G401.6 (cell line): ENCODE data around the gene SCNN1A.
A peak's percentile ranks its signal among the peaks of the same experiment; 100 is the strongest.

Experiments used
- FAIRE-seq: peaks from 2 replicates; lab custom pipeline; 2012; peaks lifted over from hg19 to GRCh38; lab: Jason Lieb, UNC

Gene SCNN1A

DNA sequence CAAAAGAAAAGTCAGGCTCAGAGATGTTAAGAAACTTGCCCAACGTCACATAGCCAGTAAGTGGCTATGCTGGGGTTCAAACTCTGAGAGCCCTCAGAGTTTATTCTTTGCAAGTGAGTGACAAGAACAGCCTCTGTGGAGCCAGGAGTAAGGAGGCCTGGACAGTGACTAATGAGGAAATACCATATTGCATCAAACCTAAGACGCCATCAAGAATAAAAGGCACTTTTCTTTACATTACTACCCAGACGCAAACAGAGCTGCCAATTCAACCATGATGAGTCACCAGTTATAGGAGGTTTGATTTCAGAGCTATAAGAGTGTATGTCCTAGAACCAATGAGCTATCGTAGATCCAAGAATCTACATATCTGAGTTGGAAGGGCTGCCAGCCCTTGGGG, 42.9 kb downstream of the SCNN1A start:
- no peak for FAIRE-seq

DNA sequence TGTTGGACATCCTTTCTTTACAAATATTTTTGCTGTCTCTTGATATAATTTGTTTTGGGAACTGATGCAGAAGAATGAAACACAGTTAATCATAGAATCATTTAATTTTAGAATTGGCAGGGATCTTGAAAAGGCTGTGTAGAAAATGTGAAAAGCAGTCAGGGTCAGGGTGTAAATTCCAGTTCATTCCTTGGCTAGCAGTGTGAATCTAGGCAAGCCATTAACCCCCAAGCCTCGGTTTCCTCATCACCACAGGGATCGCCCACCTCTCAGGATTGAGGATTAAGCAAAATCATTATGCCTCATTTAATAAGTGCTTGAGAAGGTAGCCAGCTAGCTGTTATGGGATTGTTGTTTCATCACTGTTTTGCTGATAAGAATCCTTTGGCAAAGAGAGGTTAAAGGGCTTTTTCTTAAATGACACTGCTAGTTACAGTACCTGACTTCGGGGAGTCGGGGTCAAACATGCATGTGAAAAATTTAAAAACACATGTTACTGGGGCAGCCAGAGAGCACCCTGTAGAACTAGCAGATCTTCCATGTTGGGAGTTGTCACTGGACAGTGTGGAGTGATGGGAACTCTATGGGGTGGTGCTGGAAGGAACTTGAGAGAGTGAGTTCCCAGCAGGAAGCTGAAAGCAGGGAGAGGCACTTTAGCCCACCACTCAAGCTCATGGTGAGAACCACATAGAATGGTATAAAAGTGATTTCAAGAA, 44.2 kb downstream of the SCNN1A start:
- FAIRE-seq = no peak

DNA sequence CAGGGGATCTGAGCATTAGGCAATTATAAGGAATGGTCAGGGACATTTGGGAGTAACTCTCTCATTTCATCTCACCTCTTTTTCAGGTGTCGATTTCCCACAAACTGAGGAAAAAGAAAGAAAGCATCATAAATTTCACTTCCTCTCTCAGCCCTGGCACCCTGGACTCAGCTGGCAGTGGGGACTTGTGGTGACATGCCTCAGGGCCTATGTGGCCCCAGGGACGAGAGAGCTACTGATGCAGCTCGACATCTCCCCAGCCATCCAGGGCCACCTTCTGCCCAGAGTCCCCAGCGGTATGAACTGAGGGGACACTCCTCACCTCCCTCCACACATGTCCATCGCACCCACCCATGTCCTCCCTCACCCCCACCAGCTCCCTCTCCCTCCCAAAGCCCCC, 45.2 kb downstream of the SCNN1A start:
- FAIRE-seq = no peak

DNA sequence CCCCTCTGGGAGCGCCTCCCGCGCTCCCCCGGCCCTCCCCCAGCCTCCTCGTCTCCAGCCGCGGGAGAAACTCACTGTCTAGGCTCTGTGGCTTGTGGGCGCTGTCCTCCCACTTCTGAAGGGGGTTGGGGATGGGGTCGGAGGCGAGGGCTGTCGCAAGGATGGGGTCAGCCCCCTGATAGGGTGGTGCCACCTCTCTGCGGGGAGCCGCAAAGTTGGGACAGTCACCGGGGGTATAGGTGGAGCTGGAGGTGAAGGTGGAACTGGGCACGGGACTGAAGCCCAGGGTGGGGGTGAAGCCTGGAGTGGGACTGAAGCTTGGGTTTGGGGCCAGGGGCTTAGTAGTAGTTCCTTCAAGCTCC, 45.7 kb downstream of the SCNN1A start:
- no peak for FAIRE-seq

DNA sequence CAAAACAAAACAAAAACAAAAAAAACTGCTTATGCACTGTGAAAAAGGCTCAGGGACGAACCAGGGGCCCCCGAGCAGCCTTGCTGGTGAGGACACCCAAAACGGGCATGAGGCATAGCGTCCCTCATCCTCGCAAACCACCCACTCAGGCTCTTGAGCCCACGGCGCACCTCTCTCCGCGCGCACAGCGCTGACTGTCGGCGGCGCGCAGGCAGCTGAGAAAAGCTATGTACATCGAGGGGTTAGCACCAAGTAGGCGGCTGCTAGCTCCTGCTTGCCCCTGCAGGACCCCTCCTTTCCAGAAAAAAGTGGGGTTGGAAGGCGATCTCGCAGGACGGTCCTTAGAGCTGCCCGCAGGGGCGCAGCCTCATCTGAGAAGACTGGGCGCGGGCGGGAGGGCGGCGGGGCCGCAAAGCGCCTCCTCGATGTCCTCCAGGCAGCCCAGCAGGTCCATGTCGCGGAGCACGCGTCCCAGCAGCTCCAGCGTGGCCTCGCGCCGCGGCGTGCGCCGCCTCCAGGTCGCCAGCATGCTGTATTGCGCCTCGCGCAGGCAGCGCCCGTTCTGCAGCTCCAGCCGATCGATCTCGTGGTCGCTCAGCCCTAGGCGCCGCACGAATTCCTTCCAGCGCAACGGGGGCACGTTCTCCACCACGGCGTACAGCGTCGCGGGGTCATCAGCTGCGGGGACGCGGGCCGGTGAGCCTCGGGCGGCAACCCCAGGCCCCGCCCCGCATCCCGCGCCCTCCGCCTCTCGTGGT, 46.2 kb downstream of the SCNN1A start:
- no peak for FAIRE-seq

DNA sequence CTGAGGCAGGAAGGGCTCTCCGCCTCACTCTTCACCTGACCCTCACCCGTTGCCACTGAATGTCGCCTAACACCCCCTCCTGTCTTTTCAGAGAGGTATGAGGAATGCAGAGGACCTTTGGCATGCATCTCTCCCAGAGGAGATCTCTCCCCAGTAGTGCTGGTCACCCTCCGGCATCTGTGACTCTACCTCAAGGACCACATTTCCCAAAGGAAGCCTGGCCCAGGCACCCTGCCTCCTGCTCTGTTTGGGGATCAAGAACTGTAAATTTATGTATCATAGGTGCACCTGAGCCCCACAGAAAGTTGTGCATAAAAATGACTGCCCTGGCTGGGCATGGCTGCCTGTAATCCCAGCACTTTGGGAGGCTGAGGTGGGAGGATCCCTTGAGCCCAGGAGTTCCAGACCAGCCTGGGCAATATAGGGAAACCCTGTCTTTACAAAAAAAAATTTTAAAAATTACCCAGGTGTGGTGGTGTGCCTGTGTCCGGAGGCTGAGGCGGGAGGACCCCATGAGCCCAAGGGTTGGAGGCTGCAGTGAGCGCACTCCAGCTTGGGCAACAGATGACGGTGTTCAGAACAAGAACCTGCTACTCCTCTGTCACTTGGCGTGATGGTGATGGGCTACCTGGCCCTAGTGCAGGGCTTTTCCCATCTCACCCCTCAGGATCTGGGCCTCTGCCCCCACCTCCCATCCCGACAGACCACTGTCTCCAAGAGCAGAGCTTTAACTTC, 47.2 kb downstream of the SCNN1A start:
- no peak for FAIRE-seq

DNA sequence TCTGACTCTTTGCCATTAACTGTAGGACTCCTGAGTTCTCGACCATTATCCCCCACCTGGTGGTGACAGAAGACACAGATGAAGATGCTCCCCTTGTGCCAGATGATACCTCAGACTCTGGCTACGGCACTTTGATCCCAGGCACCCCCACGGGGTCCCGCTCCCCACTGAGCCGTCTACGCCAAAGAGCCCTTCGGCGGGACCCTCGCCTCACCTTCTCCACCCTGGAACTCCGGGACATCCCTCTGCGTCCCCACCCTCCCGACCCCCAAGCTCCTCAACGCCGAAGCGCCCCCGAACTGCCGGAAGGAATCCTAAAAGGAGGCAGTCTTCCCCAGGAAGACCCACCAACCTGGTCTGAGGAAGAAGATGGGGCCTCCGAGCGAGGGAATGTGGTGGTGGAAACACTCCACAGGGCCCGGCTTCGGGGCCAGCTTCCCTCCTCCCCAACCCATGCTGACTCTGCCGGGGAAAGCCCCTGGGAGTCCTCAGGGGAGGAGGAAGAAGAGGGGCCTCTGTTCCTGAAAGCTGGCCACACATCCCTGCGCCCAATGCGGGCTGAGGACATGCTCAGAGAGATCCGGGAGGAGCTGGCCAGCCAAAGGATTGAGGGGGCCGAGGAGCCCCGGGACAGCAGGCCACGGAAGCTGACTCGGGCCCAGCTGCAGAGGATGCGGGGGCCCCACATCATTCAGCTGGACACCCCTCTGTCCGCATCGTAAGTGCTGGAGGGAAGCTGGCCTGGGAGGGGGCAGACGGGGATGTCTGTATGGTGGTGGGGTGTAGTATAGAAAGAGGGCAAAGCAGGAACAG, 47.9 kb downstream of the SCNN1A start:
- FAIRE-seq = no peak

DNA sequence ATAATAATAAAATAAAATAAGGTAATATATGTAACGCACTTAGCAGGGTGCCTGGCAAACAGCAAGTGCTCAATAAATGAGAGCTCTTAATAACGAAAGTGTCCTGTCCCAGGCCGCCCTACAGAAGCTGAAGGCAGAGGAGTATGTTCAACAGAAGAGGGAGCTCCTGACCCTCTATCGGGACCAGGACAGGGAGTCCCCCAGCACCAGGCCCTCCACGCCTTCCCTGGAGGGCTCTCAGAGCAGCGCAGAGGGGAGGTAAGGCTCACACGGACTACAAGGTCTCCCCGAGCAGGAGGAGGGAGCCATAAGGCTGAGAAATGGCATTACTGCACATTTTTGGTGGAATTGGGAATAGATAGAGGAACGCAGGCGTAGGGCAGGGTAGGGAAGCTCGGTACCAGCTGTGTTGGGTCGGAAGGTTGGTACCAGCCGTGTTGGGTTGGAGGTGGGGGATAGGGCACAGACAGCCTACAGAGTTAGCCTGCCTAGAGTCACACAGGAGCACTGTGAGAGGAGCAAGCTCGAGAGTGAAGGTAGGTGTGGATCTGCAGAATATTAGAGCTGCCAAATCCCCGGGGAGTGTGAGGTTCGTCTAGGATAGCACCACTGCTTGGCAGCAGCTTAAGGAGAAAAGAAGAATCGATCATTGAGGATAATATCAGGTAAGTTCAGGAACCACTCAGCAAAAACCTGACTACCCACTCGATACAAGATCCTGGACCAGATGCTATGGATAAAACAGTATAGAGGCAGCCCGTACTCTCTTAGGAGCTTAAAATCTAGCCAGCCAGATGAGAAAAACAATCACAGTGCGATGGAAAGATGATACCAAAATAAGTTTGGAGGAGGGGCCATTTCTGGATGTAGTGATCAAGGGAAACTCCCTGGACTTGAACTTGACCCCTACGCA, 48.8 kb downstream of the SCNN1A start:
- peak; percentile 78 for FAIRE-seq

DNA sequence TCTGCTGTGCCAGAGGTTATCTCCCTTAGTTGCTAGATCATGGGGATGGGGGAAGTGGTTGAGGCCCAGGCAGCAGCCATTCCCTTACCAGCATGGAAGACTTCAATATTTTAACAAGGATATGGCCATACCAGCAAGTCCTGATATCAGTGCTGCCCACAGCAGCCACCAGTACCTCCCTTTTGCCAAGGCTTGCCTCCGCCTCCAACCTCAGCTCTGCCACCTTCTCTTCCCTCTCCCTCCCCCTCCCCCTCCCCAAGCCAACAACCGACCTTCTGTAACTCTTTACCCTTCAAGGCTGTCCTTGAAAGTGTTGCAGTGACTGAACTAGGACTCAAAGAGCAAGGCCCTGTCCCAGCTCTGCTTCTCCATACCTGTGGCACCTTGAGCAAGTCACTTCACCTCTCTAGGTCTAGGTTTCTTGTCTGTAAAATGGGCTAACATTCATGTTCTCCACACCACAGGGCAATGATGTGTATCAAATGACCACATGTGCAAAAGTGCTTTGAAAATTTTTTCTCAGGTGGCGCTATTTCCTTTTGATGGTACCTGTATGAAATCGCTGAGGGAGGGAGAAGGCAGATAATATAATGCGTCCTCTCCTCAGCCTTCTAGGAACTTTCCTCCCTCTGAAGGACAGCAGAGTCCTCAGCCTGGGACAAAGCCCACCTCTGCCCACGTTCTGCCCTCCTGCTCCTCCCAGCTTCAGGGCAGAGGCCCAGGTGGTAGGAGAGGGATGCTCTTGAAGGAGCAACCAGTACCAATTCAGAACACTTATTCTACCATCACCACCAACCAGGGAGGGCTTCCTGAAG, 50.2 kb downstream of the SCNN1A start:
- FAIRE-seq = no peak

DNA sequence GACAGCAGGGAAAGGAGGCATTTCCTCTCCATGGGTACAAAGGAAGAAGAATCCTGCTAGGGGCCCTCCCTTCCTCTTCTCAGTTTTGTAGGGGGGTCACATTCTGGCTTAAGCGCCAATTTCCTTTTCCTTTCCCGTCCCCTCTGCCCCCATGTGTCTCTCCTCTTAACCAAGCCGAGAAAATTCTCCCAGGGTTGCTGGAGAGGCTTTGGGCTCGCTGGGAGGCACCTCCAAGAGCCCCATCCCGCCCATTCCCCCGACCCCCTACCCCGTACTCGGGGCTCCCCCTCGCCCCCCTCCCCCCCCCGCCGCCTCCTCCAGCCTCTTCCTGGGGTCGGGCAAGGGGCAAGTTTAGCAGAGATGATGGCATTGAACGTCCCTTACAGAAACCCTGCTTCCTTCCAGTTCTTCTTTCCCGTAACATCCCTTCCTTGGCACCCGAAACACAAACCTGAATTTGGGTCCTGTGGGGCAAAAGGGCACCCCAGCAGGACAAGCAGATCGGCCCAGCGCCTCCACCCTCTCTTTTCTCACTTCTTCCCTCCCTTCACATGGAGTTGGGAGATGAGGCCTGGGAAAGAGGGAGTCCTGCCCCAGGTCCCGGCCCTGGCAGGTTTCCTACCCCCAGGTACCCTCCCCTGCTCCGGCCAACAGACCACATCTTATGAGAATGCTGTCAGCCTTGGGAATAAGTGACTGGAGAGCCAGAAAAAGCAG, 51.2 kb downstream of the SCNN1A start:
- FAIRE-seq = no peak

DNA sequence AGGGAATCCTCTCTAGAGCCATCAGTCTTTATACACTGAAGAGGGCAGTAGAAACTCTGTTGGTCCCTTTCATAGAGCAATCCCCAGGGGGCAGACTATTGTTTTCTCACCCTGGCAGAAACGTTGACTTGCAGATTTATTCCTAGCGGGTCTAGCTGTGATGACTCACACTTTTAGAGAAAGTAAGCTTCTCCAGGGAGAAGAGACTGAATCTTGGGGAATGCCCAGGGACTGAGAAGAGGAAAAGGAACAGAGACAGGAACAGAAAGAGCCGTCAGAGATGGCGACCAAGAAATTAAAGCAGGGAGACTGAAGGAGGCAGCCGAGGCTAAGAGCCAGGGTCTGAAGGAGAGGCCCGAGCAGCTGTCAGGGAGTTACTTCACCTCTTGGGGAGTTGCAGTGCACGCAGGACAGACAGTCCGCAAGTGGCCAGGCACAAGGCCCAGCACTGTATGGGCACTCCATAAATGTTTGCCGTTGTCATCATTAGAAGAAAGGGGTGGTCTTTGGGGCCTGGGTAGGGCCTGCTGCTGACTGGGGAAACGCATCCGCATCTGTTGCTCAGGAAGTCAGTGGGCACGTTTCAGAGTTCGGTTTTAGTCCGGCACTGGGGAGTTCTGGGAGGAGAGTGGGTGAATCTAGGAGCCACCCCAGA, 51.9 kb downstream of the SCNN1A start:
- FAIRE-seq = peak; percentile 92

DNA sequence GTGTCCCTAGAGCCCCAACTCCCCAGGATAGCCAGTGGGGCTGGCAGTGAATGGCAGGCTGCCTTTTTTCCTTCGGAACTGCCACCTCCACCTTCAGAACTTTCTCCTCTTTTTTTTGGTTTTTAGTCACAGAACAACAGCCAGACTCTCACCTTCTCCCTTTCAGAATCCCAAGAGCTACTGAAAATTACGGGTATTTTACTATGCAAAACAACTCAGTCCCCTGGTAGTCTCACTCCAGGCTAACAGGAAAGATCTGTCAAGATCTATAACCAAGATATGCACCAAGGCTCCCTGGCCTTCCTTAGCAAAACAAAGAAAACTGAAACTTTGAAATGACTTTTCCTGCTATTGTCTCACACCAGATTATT, 52.4 kb downstream of the SCNN1A start:
- FAIRE-seq = no peak

DNA sequence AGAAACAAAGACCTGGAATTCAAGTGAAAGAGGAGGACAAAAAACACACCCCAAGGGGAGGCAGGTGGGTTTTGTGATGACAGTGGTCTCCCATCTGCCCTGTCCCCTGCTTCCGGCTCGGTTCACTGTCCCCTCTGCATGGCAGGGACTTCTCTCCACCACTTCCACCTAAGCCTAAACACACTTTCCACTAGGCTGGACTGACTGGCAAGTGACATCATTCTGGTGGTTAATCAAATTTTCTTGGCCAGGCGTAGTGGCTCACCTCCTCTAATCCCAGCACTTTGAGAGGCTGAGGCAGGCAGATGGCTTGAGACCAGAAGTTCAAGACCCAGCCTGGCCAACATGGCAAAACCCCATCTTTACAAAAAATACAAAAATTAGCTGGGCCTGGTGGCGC, 53.0 kb downstream of the SCNN1A start:
- FAIRE-seq = no peak

DNA sequence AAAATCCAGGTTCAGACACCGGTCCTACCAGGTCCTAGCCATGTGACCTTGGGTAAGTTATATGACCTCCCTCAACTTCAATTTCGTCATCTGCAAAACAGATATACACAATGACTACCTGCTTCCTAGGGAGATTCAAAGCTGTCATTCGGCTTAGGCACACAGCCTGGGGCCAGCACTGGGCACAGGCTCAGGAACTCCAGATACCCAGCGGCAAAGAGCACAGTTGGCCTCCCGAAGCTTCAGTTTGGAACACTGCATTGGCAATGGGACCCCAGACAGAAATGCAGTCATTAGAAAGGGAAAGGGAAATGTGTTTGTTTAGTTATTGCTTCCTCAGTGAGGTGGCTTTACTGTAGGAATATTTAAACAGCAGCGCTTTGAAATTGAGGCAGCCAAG, 53.5 kb downstream of the SCNN1A start:
- FAIRE-seq = no peak

DNA sequence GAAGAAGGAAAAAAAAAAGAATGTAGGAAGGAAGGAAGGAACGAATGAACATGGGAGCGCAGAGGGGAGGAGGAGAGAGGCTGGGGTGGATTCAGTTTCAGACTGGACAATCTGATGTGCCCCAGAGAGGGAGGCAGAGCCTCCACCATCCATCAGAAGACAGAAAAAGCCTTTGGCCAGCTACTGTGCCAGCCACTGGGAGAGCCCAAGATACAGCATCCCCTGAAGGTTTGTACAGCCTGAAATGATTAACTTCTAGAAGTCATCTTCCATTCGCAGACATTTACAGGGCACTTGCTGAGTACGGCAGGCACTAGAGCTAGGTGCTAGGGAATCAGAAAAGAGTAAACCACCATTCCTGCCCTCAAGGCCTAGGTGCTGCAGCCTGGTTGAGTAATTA, 55.9 kb downstream of the SCNN1A start:
- FAIRE-seq = no peak

DNA sequence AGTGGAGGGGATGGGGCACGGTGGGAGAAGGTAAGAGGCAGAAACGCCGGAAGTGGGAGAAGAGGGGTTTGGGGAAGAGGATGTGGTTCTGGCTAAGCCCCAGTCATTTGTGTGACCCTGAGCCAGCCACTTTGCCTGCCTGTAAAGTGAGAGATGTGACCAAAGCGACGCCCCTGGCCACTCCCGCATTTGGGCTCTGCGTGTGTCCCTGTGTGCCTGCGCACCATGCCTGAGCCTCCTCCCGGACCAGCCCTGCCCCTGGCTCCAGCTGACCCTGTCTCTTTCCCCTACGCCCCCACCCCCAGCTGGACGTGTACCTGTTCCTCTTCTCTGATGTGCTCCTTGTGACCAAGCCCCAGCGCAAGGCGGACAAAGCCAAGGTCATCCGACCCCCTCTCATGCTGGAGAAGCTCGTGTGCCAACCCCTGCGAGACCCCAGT, 56.9 kb downstream of the SCNN1A start:
- FAIRE-seq = no peak

DNA sequence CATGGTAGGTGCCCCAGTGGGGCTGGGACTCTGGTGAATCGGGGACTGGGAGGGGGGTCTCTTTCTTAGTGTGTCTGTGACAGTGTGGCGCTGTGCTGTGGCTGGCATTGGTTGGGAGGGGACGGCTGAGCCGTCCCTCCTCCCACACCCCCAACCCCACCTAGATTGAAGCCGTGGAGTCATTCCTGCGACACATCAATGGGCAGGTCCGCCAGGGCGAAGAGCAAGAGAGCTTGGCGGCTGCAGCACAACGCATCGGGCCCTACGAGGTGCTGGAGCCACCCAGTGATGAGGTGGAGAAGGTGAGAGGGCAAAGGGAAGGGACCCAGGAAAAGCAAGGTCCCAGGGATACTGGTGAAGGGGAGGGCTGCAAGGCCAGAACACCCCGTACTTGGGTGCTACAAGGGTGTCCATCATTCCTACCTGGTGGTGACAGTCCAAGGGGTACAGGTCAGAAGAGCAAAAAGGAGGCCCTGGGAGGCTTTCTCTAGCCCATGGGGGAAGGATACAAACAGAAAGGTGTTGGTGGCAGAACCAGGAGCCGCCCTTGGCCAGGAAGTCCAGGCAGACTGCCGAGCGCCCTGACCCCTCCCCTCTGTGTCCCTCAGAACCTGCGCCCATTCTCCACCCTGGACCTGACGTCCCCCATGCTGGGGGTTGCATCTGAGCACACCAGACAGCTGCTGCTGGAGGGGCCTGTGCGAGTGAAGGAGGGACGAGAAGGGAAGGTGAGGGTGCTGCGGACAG, 57.5 kb downstream of the SCNN1A start:
- no peak for FAIRE-seq

DNA sequence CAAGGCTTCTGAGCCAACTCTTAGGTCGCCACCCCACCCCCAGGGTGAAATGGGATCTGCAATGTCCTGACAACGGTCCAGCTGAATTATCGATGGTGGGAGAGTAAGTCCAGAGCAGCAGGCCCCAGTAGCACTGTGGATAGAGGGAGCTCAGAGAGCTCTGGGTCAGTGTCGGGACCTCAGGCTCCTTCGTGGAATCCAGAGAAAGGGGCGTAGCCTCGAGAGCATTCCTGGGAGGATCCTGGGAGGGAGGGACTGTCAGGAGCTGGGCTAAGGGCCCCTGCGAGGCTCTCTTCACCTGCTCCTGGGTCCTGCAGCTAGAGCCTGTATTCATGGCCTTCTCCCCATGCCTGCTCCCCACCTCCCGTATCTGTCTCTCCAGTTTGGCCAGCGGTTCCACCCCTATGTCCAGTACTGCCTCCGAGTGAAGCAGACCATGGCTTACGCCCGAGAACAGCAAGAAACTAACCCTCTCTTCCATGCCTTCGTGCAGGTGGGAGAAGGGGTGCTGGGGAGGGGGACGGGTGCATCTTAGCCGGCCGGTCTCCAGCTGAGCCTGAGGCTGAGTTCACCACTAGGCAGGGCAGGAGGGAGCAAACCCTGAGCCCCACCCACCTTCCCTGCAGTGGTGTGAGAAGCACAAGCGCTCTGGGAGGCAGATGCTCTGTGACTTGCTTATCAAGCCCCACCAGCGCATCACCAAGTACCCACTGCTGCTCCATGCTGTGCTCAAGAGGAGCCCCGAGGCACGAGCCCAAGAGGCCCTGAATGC, 58.3 kb downstream of the SCNN1A start:
- FAIRE-seq = no peak
